LNCAP (cell line): ENCODE data around the gene IQCN.

Experiments used
- TF ChIP-seq, protein P1 (sequence below): fragments of 450-650 bp; IDR thresholded peaks from 2 replicates; pipeline ENCODE4 v1.5.1; 2017; ENCODE audit warnings: mild to moderate bottlenecking

The IQCN gene, protein sequence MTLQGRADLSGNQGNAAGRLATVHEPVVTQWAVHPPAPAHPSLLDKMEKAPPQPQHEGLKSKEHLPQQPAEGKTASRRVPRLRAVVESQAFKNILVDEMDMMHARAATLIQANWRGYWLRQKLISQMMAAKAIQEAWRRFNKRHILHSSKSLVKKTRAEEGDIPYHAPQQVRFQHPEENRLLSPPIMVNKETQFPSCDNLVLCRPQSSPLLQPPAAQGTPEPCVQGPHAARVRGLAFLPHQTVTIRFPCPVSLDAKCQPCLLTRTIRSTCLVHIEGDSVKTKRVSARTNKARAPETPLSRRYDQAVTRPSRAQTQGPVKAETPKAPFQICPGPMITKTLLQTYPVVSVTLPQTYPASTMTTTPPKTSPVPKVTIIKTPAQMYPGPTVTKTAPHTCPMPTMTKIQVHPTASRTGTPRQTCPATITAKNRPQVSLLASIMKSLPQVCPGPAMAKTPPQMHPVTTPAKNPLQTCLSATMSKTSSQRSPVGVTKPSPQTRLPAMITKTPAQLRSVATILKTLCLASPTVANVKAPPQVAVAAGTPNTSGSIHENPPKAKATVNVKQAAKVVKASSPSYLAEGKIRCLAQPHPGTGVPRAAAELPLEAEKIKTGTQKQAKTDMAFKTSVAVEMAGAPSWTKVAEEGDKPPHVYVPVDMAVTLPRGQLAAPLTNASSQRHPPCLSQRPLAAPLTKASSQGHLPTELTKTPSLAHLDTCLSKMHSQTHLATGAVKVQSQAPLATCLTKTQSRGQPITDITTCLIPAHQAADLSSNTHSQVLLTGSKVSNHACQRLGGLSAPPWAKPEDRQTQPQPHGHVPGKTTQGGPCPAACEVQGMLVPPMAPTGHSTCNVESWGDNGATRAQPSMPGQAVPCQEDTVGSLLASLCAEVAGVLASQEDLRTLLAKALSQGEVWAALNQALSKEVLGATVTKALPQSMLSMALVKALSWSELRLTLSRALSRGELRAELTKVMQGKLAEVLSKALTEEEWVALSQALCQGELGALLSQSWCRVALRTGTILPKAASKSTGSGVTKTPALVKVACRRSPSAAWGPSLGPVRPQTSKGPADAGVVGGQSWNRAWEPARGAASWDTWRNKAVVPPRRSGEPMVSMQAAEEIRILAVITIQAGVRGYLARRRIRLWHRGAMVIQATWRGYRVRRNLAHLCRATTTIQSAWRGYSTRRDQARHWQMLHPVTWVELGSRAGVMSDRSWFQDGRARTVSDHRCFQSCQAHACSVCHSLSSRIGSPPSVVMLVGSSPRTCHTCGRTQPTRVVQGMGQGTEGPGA (N-terminal part only)

DNA sequence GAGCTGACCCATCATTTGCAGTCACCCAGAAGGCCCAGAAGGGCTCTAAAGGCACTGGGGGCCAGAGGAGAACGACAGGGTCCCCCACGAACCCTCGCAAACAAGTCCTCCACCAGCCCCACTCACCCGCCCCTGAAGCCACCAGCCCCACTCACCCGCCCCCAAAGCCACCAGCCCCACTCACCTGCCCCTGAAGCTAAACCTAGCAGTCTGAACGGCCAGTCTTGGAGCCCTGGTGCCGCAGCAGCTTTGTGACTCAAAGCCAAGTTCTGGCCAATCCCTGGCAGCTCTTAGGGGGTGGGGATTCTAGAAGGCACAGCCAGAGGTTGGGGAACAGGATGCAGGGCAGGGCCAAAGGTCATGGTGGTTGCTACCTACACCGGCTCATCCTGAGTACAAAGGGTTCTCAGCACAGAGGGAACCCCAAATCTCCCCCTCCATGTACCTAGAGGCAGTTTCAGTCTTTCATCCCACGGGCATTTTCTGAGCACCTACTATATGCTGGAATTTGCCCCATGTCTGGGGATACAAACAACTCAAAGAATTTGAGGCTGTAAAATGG is at the start of gene IQCN:
TSS of gene IQCN (minus strand) at position 234 of the 562 bp plus-strand sequence. CDS start 4,974 bp downstream, outside the sequence.
- TF ChIP-seq, protein P1, sequence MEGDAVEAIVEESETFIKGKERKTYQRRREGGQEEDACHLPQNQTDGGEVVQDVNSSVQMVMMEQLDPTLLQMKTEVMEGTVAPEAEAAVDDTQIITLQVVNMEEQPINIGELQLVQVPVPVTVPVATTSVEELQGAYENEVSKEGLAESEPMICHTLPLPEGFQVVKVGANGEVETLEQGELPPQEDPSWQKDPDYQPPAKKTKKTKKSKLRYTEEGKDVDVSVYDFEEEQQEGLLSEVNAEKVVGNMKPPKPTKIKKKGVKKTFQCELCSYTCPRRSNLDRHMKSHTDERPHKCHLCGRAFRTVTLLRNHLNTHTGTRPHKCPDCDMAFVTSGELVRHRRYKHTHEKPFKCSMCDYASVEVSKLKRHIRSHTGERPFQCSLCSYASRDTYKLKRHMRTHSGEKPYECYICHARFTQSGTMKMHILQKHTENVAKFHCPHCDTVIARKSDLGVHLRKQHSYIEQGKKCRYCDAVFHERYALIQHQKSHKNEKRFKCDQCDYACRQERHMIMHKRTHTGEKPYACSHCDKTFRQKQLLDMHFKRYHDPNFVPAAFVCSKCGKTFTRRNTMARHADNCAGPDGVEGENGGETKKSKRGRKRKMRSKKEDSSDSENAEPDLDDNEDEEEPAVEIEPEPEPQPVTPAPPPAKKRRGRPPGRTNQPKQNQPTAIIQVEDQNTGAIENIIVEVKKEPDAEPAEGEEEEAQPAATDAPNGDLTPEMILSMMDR: no peak

DNA sequence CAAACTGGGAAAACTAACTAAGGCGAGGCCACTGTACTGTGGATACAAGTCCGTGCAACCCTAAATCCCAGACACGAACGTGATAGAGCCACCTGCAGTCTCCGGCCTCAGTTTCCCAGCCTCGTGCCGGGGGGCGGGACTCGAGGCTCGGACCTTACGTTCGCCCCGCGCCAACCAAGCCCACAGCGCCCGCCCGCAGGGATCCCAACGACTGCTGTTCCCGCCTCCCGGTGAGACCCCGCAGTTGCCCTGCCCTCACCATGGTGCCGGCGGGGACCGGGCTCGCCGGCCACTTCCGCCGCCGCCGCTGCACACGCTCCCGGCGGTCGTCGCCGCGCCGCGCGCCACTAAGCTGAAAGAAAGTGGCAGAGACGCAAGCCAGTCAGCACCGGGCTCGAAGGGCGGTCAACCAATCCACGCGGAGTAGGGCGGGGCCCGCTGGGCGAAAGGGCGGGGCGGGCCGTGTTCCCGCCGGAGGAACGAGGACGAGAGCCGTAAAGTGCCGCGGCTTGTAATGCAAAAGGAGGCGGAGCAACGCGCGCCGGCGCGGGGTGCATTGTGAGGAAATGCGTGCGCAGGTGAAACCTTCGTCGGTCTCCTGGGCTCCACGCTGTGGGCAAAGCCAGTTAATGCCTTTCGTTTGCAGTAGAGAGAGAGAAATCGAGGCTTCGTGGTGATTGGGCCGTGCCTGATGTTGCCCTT is 48.7 kb upstream of the IQCN start, which contains the start of gene LSM4:
TSS of gene LSM4 (minus strand) at position 318 of the 702 bp plus-strand sequence. CDS start at position 262, 56 bp downstream.
- TF ChIP-seq, protein P1: peak; percentile 23; the same call in 1 of the 2 replicates

DNA sequence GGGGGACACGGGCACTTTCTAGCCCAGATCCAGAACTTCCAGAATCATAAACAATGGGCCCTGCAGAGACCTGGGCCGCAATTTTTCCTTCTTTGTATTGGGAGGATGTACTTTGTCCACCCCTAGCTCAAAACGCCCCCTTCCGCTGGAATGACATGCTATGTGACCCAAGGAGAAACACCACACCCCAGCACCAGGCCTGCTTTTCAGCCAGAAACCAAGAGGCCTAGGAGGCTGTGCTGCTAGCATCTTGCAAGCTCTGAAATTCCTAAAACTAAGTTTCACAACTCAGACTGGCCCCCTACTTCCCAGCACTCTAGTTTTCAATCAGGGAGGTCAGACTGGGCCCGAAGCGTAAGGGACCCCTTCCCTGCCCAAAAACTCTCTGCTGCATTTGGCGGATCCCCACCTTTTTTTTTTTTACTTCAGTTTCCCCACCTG is 48.1 kb upstream of the IQCN start:
- TF ChIP-seq, protein P1: 0 out of 2 replicates have a peak, but pooled peaks have one; percentile 27

DNA sequence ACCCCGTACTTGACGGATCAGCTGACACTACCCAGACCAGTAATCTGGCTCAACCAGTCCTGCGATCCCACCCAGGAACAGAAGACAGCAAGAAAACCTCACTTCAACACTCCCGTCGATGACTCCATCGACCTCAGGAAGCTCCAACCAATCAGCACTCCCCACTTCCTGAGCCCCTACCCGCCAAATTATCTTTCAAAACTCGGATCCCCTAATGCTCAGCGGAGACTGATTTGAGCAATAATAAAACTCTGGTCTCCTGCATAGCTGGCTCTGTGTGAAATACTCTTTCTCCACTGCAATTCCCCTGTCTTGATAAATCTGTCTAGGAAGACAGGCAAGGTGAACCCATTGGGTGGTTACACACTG is 47.5 kb upstream of the IQCN start:
- TF ChIP-seq, protein P1: no peak

DNA sequence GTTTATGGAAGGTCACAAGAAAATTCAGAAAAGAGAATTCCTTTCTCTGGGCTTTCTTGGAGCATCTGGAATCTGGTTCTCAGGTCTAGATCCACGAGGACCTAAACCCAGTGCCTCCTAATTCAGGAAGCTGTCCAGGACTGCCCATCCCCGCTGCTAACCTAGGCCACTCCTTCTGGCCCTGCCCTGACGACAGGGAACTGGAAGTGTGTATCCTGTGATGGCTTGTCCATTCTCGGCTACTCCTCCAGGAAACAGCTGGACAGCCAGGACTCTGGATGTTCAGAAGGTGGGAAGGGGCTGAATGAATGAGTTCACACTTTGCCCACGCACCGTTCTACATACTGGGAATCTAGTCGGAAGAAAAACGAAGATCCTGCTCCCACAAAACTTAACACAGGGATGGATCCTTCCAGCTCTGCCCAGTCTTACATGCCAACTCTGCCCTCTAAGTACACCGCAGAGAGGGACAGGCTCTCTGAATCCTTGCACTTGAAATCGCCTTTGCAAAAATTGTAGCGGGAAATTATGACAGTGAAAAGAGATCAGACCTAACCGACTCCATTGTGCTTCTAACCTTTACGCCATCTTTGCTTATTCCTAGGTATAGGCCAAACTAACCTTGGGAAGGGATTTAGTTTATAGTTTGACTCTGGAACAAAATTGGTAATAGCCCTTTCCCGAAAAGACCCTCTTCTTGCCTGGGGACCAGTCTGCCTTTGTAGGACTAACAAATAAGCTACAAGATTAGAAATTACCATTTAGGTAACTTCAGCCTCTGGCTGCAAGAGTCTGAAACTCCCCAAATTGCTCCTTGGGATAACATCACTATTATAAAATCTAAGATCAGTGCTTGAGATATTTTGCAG is 46.8 kb upstream of the IQCN start:
- TF ChIP-seq, protein P1: no peak

DNA sequence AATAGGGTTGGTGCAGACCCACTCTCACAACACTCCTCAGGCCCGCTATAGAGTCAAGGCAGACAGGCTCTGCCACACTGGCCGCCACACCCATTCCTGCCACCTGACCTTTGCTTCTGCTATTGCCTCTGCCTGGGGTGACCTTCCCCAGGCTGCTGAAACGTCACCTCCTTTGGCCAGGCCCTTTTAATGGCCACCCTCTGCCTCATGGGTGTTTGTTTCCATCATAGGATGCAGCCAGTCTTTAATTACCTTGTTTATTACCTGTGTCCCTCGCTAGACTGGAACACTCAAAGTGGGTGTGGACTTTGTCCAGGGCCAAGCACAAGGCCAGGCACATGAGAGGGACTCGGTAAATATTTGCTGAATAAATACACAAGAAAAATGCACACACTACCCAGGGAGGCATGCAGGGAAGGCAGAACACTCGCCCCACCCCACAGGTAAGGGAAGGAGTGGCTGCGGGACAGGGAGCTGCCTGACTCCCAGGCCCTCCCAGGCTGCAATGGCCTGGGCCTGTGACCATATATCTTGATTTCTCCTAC is 45.4 kb upstream of the IQCN start:
- TF ChIP-seq, protein P1: no peak
